GM12801 (cell line): ENCODE measurements around the gene MEGF11.

Source experiments
- TF ChIP-seq, protein P1 (sequence below): IDR thresholded peaks from one replicate; pipeline ENCODE4 v1.5.1; 2011; ENCODE audit warnings: control low read depth; ENCODE audit not compliant: insufficient read length; ENCODE audit errors: extremely low read depth

The MEGF11 gene

GRCh38 chr15:65904301-65904700 lies 349.2 kb downstream of the MEGF11 start:
- TF ChIP-seq, protein P1, sequence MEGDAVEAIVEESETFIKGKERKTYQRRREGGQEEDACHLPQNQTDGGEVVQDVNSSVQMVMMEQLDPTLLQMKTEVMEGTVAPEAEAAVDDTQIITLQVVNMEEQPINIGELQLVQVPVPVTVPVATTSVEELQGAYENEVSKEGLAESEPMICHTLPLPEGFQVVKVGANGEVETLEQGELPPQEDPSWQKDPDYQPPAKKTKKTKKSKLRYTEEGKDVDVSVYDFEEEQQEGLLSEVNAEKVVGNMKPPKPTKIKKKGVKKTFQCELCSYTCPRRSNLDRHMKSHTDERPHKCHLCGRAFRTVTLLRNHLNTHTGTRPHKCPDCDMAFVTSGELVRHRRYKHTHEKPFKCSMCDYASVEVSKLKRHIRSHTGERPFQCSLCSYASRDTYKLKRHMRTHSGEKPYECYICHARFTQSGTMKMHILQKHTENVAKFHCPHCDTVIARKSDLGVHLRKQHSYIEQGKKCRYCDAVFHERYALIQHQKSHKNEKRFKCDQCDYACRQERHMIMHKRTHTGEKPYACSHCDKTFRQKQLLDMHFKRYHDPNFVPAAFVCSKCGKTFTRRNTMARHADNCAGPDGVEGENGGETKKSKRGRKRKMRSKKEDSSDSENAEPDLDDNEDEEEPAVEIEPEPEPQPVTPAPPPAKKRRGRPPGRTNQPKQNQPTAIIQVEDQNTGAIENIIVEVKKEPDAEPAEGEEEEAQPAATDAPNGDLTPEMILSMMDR: no peak

- TF ChIP-seq, protein P1: no peak
Measured at GRCh38 chr15:65903296-65904073, 350.1 kb downstream of the MEGF11 start.

DNA sequence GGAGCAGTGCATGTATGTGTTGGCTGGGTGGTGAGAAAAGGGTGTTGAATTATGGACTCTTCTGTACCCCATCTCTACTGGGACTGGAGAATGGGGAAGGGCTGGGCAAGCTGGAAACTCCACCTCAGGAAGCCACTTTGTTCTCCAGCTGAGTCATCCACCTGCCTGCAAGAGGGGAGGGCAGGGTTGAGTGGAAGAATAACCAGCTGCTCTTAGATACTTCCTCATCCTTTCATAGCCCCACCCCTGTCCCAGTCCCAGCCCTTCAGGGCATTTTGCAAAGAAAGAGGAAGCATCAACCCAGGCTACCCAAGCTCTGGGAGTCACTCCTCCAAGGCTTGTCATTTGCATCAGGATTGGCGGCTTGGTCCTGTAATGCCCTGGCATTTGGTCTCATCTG lies 351.2 kb downstream of the MEGF11 start:
- TF ChIP-seq, protein P1: no peak

- TF ChIP-seq, protein P1: no peak
Measured at GRCh38 chr15:65901836-65902235, 351.7 kb downstream of the MEGF11 start.

DNA sequence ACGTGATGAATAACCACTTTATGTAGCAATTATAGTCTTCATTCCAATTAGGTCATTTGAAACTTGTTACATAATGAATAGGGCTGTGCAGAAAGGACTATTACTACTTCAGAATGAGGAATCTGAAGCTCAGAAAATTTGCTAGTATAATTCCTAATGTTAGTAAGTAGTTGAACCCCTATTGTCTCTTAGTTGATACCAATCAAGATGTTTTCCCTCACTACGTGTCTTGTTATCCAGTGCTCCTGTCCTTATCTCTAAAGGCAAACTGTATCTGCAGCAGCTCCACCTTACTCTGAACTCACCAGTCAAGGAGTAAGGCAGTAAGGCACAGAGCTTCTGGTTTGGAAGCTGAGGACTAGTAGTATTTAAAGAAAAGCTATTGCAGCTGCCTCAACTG lies 352.2 kb downstream of the MEGF11 start:
- TF ChIP-seq, protein P1: no peak

DNA sequence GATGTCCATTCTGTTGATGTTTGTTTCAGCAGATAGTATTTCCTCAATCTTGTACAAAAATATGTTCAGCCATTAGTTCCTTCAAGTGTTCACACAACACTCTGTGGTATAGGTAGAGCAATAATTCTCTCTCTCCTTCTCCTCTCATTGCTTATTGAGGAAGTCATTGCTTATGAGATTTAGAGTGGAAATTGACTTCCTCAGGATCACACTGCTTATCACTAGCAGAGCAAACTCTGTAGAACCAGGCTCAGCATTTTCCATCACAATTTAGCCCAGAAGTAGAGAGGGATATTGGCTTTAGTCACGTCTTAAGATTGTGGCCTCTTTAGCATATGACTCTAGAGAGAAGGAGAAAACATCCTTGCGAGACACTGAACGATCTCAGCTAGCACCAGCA lies 353.1 kb downstream of the MEGF11 start:
- TF ChIP-seq, protein P1: no peak

- TF ChIP-seq, protein P1: no peak
Measured at GRCh38 chr15:65896236-65896635, 357.3 kb downstream of the MEGF11 start.
